Activated CD8-positive, alpha-beta memory T cell treated with anti-CD3 and anti-CD28 coated beads, Interleukin-2, amount 10 ng/mL, durations not matched to agents 7 days and 5 days (primary cell): ENCODE results near the gene QSOX1. TPM values are rescaled to one million over a fixed set of nuclear protein-coding genes. Genes with fewer than 3 reads are reported as not detected.

Source experiments
- ATAC-seq: fragments of 150-1000 bp; cut with Tn5 transposase; one replicate; pipeline ENCODE4 v1.10.0; 2021; ENCODE audit warnings: moderate library complexity
- CTCF ChIA-PET: fragments of 350-600 bp; sonication (Branson Sonifier 250); formaldehyde crosslinking; loops from one replicate; lab custom pipeline; 2021; ENCODE audit warnings: antibody characterized with exemption; lab: Charles Lee
- DNase-seq: peaks from one replicate; pipeline ENCODE4 v3.0.0-alpha.2; 2020
- H3K27ac Mint-ChIP-seq: one replicate; pipeline ENCODE4 v1.8.0; 2021; ENCODE audit warnings: mild to moderate bottlenecking, mixed read lengths
- H3K27me3 Mint-ChIP-seq: one replicate; pipeline ENCODE4 v1.8.0; 2021; ENCODE audit warnings: mixed read lengths
- H3K36me3 Mint-ChIP-seq: one replicate; pipeline ENCODE4 v1.8.0; 2021; ENCODE audit warnings: mild to moderate bottlenecking, mixed read lengths
- H3K4me1 Mint-ChIP-seq: one replicate; pipeline ENCODE4 v1.8.0; 2021; ENCODE audit warnings: mixed read lengths
- H3K4me3 Mint-ChIP-seq: one replicate; pipeline ENCODE4 v1.8.0; 2021; ENCODE audit warnings: mild to moderate bottlenecking, moderate library complexity, mixed read lengths
- H3K9me3 Mint-ChIP-seq: one replicate; pipeline ENCODE4 v1.8.0; 2022; ENCODE audit warnings: low read depth, mixed read lengths
- total RNA-seq, 2 experiments: library from RNA; stranded (reverse); gene quantifications; one replicate each; pipeline ENCODE4 v1.2.3, GENCODE V29; 2021

Gene QSOX1
- total RNA-seq, 2 experiments from 2014 or later: 25.4 to 35.5 TPM

- Mint-ChIP-seq H3K9me3 (no peaks in the 10 kb centered on the region), H3K27ac (no peak overlapping the region), H3K4me3 (no peak overlapping the region), H3K4me1 (peaks cover 1% of the 10 kb centered on the region), H3K36me3 (no peaks in the 10 kb centered on the region), H3K27me3 (no peaks in the 10 kb centered on the region)
- ATAC-seq: no peak
- no peak for DNase-seq
- CTCF ChIA-PET: interaction anchor here (0.7 to 8.0 kb wide), 5 partner anchors 12 to 461 kb away, joined by 3 to 67 read pairs (median 3); no protein-coding TSS in a partner anchor
These were observed 12.5 kb downstream of the QSOX1 start for GRCh38 chr1:180167021-180167701.

DNA sequence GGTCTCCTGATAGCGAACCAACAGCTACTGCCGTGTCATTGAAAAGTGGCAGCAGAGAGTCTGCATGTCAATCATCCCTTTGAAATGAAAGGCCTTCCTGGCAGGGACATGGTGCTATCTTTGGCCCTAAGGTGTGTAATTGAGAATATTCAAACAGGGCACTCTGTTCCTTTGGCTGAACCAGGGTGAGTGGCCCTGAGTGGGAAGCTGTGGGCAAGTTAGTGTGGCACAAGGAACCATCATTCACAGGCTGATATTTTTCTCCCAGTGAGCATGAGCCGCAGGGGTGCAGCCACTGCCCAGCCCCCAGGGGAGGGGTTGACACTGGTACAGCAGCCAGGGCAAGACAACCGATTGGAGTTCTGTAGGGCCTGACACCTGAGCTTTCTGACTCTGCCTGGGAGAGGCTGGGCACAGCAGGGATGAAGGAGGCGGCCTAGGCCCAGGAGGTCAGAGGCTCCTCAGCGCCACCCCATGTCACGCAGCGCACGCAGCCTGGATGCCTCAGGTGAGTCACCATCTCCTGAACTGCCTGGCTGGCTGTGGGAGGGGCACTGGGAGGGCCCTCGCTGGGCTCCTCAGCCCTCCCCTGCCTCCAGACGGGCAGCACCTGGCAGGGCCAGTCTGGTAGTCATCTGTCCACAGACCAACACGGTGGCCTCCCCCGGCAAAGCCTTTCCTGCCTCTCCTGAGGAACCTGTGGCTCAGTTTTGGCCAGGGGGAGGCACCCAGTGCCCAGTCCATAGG is 13.2 kb downstream of the QSOX1 start:
- Mint-ChIP-seq H3K27ac (no peak overlapping the region), H3K27me3 (no peaks in the 10 kb centered on the region), H3K9me3 (no peaks in the 10 kb centered on the region), H3K36me3 (no peaks in the 10 kb centered on the region), H3K4me3 (no peak overlapping the region), H3K4me1 (peaks cover 1% of the 10 kb centered on the region)
- DNase-seq (no peak), ATAC-seq (no peak)
- CTCF ChIA-PET: interaction anchor here (0.8 to 8.0 kb wide), 14 partner anchors 9 to 462 kb away, joined by 3 to 67 read pairs (median 3); no protein-coding TSS in a partner anchor

DNA sequence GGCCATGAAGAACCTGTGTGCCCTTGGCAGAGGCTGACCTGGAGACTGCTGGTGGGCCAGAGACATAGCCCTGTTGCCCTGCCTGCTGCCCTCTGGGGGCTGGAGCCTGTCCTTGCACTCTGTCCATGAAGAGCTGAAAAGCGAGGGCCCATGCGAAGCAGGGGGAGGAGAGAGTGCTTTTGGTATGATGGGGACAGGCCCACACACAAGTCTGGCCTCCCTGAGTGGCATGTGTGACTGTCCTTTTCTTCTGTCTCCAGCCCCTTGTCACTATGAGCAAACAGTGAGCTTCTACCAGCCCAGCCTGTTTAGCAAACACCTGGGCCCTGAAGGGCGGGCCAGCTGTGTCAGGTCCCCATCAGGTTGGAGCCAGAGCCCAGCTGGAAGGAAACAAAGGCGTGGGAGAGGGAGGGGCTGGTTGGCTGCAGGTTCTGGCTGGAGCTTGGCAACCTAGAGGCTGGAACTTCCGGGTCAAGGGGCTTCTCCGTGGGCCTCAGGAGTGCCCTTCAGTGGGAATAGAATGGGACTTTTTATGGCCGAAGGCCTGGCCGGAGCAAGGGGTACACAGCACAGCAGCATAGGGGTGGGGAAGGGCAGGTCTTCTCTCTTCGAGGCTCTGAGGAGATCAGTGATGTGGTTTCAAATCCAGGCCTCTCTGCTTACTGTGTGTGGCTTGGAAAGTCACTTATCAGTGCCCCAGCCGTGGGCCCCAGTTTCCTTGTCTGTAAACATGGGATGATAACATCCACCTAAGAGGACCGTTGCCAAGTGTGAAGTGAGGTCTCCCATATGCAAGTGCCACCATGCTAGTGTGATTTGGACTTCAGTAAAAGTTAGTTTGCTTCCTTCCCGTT is 14.3 kb downstream of the QSOX1 start:
- CTCF ChIA-PET: interaction anchor here (0.7 to 8.0 kb wide), 19 partner anchors 10 to 463 kb away, joined by 3 to 67 read pairs (median 3); no protein-coding TSS in a partner anchor
- no peaks in the 10 kb centered on the region for H3K27me3 Mint-ChIP-seq
- ATAC-seq: peak; percentile 87
- no peak overlapping the region for H3K27ac Mint-ChIP-seq
- H3K36me3 Mint-ChIP-seq: no peaks in the 10 kb centered on the region
- H3K4me3 Mint-ChIP-seq: no peak overlapping the region
- H3K4me1 Mint-ChIP-seq: no peaks in the 10 kb centered on the region
- no peaks in the 10 kb centered on the region for H3K9me3 Mint-ChIP-seq
- DNase-seq: peak; percentile 56

- no peak for ATAC-seq
- DNase-seq: no peak
- CTCF ChIA-PET: interaction anchor here (0.9 to 8.0 kb wide), 10 partner anchors 9 to 463 kb away, joined by 3 to 67 read pairs (median 6); partner anchors contain the start of gene QSOX1
- Mint-ChIP-seq H3K9me3 (no peaks in the 10 kb centered on the region), H3K27me3 (no peaks in the 10 kb centered on the region), H3K36me3 (no peaks in the 10 kb centered on the region), H3K27ac (no peak overlapping the region), H3K4me1 (no peaks in the 10 kb centered on the region), H3K4me3 (no peak overlapping the region)
These were observed 15.0 kb downstream of the QSOX1 start for GRCh38 chr1:180169640-180170195.

GRCh38 chr1:180170546-180171151 is 16.0 kb downstream of the QSOX1 start:
- no peak for DNase-seq
- H3K27ac Mint-ChIP-seq: no peak overlapping the region
- no peaks in the 10 kb centered on the region for H3K9me3 Mint-ChIP-seq
- no peaks in the 10 kb centered on the region for H3K27me3 Mint-ChIP-seq
- CTCF ChIA-PET: interaction anchor here (1.3 to 8.0 kb wide), 7 partner anchors 8 to 464 kb away, joined by 3 to 67 read pairs (median 6); partner anchors contain the start of gene QSOX1
- no peaks in the 10 kb centered on the region for H3K4me1 Mint-ChIP-seq
- ATAC-seq: no peak
- H3K4me3 Mint-ChIP-seq: no peak overlapping the region
- no peaks in the 10 kb centered on the region for H3K36me3 Mint-ChIP-seq

DNA sequence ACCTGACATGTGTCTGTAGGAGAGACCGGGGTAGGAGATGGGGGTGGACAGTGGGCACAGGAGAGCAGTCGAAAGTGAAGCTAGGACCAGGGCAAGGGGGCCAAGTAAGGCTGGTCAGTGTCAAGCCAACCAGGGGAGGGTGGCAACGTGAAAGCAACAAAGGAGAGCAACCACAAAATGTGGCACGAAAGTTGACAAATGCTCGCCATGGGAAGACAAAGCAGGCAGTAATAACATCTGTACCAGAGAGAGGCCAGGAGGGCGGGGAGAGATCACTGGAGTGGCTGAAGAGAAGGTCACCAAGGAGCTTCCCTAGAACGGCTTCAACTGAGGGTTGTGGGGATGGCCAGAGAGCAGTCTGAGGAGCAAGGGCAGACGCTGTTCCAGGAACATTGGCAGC is 17.0 kb downstream of the QSOX1 start:
- ATAC-seq: no peak
- Mint-ChIP-seq H3K27ac (no peak overlapping the region), H3K27me3 (no peaks in the 10 kb centered on the region), H3K4me3 (no peak overlapping the region), H3K36me3 (no peaks in the 10 kb centered on the region), H3K9me3 (no peaks in the 10 kb centered on the region), H3K4me1 (no peaks in the 10 kb centered on the region)
- DNase-seq: no peak
- CTCF ChIA-PET: interaction anchor here (1.5 to 1.6 kb wide), 2 partner anchors 86 to 304 kb away, joined by 4 to 7 read pairs; no protein-coding TSS in a partner anchor

DNA sequence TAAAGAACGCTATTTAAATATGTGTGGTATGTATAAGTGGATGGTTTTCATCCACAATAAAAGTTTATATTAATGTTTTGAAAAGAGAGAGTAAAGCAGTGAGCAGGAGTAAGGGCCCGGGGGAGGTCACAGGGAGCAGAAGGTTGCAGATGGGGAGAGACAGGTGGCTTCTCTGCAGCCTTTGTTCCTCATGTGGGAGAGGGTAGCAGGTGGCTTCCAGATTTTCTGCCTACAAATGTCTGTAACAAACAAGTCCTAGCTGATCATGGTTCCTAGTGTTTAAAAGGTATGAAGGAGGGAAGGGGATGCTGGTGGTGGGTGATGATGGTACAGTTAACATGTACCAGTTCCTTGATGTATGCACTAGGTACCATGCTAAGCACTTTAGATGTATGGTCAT is 18.8 kb downstream of the QSOX1 start:
- H3K4me3 Mint-ChIP-seq: no peak overlapping the region
- H3K4me1 Mint-ChIP-seq: no peaks in the 10 kb centered on the region
- ATAC-seq: no peak
- H3K27ac Mint-ChIP-seq: no peak overlapping the region
- no peaks in the 10 kb centered on the region for H3K36me3 Mint-ChIP-seq
- no peak for DNase-seq
- CTCF ChIA-PET: no interaction called here
- no peaks in the 10 kb centered on the region for H3K9me3 Mint-ChIP-seq
- H3K27me3 Mint-ChIP-seq: no peaks in the 10 kb centered on the region

- Mint-ChIP-seq H3K9me3 (no peaks in the 10 kb centered on the region), H3K27me3 (no peaks in the 10 kb centered on the region), H3K4me1 (no peaks in the 10 kb centered on the region), H3K36me3 (no peaks in the 10 kb centered on the region), H3K4me3 (no peak overlapping the region), H3K27ac (no peak overlapping the region)
- DNase-seq: no peak
- ATAC-seq: no peak
- CTCF ChIA-PET: no interaction called here
These were observed 19.3 kb downstream of the QSOX1 start for GRCh38 chr1:180173952-180174351.

DNA sequence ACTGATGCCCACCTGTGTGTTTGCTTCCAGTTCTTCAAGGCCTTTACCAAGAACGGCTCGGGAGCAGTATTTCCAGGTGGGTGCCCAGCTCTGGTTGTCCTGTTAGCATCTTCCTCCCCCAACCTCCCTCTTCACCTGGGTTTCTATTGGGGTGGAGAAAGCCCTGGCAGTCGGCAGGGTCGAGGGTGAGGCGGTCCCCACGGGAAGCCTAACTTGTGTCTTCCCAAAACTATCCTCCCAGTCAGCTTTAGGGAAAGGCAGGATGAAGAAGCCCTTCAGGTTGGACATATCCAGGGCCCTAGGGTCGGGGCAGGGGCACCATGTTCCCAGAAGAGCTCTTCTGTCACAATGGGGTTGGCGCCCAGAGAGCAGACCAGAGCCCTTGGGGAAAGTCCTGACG is 20.6 kb downstream of the QSOX1 start:
- no peaks in the 10 kb centered on the region for H3K36me3 Mint-ChIP-seq
- DNase-seq: no peak
- no peak for ATAC-seq
- CTCF ChIA-PET: interaction anchor here (6.6 kb wide), 1 partner anchor 308 kb away, joined by 63 read pairs; no protein-coding TSS in a partner anchor
- H3K27me3 Mint-ChIP-seq: no peaks in the 10 kb centered on the region
- H3K9me3 Mint-ChIP-seq: no peaks in the 10 kb centered on the region
- no peak overlapping the region for H3K4me3 Mint-ChIP-seq
- H3K4me1 Mint-ChIP-seq: no peaks in the 10 kb centered on the region
- no peak overlapping the region for H3K27ac Mint-ChIP-seq

- CTCF ChIA-PET: interaction anchor here (1.3 to 6.6 kb wide), 3 partner anchors 10 to 361 kb away, joined by 3 to 63 read pairs (median 26); no protein-coding TSS in a partner anchor
These were observed 21.1 kb downstream of the QSOX1 start for GRCh38 chr1:180175806-180176205.

DNA sequence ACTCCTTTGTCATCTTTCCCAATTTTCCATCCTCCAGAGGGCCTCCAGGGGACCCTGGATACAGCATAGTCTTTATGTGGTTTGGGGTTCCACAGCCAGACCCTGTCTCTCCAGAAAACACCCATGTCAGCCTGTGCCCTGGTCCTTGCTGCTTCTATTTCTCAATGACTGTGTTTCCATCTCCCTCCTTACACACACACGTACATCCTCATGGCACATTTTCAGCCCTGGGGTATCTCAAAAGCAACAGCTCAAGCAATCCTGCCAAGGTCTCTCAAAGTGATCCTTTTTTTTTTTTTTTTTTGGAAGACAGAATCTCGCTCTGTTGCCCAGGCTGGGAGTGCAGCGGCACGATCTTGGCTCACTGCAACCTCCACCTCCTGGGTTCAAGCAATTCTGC is 22.3 kb downstream of the QSOX1 start:
- Mint-ChIP-seq H3K4me3 (no peak overlapping the region), H3K9me3 (no peaks in the 10 kb centered on the region), H3K36me3 (no peaks in the 10 kb centered on the region), H3K27me3 (no peaks in the 10 kb centered on the region), H3K4me1 (no peaks in the 10 kb centered on the region), H3K27ac (no peak overlapping the region)
- CTCF ChIA-PET: interaction anchor here (1.3 to 6.6 kb wide), 4 partner anchors 9 to 362 kb away, joined by 3 to 67 read pairs (median 44); no protein-coding TSS in a partner anchor
- DNase-seq (no peak), ATAC-seq (no peak)

More at GRCh38 chr1:180175806-180176205, 21.1 kb downstream of the QSOX1 start:
- Mint-ChIP-seq H3K36me3 (no peaks in the 10 kb centered on the region), H3K27ac (no peak overlapping the region), H3K9me3 (no peaks in the 10 kb centered on the region), H3K4me3 (no peak overlapping the region), H3K4me1 (no peaks in the 10 kb centered on the region), H3K27me3 (no peaks in the 10 kb centered on the region)
- no peak for ATAC-seq
- no peak for DNase-seq

DNA sequence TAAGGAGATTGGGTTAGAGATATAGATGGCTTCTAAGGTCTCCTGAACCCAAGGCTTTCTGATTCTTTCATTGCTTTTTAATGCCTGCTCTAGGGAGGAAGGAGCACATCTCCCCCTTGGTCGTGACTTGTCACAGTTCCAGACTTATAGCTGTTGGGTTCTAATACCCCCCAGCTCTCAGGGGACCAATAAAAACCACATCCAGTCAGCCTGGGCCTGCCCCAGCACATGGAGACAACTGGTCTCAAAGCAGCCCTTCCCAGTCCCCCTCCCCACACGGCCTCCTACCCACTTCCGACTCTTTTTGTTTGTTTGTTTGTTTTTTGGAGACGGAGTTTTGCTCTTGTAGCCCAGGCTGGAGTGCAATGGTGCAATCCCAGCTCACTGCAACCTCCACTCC is 23.3 kb downstream of the QSOX1 start:
- H3K27me3 Mint-ChIP-seq: no peaks in the 10 kb centered on the region
- no peaks in the 10 kb centered on the region for H3K4me1 Mint-ChIP-seq
- CTCF ChIA-PET: interaction anchor here (1.8 to 6.6 kb wide), 8 partner anchors 11 to 472 kb away, joined by 5 to 67 read pairs (median 26); no protein-coding TSS in a partner anchor
- no peak overlapping the region for H3K4me3 Mint-ChIP-seq
- ATAC-seq (no peak), DNase-seq (no peak)
- no peaks in the 10 kb centered on the region for H3K36me3 Mint-ChIP-seq
- H3K27ac Mint-ChIP-seq: no peak overlapping the region
- no peaks in the 10 kb centered on the region for H3K9me3 Mint-ChIP-seq
